ENCODE measurements around the gene TFDP2.

TFDP2 gene

GRCh38 chr3:142046320-142047020 is 102.9 kb downstream of the TFDP2 start:
- DNase-seq (ENCODE audit: low read depth): peak; percentile 83
- TF ChIP-seq POLR2A (IDR thresholded peaks at IDR 0.05; ENCODE audit: extremely low read depth, insufficient read length) (no peak), MYC (IDR thresholded peaks at IDR 0.05; ENCODE audit: low read depth, low read length) (peak; percentile 28; the same call in 1 of the 2 replicates), MAX (IDR thresholded peaks at IDR 0.05; ENCODE audit: low read depth, low read length) (no peak)
- H3K4me3 ChIP-seq (ENCODE audit: low read depth, low read length): no peak overlapping the region

GRCh38 chr3:142040941-142041491 is 108.3 kb downstream of the TFDP2 start:
- H3K4me3 ChIP-seq (ENCODE audit: low read depth, low read length): no peak overlapping the region
- DNase-seq (ENCODE audit: low read depth): no peak
- TF ChIP-seq MAX (IDR thresholded peaks at IDR 0.05; ENCODE audit: low read depth, low read length) (no peak), POLR2A (IDR thresholded peaks at IDR 0.05; ENCODE audit: extremely low read depth, insufficient read length) (no peak), CTCF (IDR thresholded peaks at IDR 0.05; ENCODE audit: low read depth, low read length) (no peak), MYC (IDR thresholded peaks at IDR 0.05; ENCODE audit: low read depth, low read length) (no peak)

- no peak for DNase-seq (ENCODE audit: low read depth)
- TF ChIP-seq MAX (IDR thresholded peaks at IDR 0.05; ENCODE audit: low read depth, low read length) (no peak), CTCF (IDR thresholded peaks at IDR 0.05; ENCODE audit: low read depth, low read length) (no peak), POLR2A (IDR thresholded peaks at IDR 0.05; ENCODE audit: extremely low read depth, insufficient read length) (no peak), MYC (IDR thresholded peaks at IDR 0.05; ENCODE audit: low read depth, low read length) (no peak)
- no peak overlapping the region for H3K4me3 ChIP-seq (ENCODE audit: low read depth, low read length)
These were observed 113.9 kb downstream of the TFDP2 start for GRCh38 chr3:142035308-142035922.

GRCh38 chr3:142033292-142033691 is 116.1 kb downstream of the TFDP2 start:
- DNase-seq (ENCODE audit: low read depth): no peak
- TF ChIP-seq MAX (IDR thresholded peaks at IDR 0.05; ENCODE audit: low read depth, low read length): no peak
- no peak for TF ChIP-seq MYC (IDR thresholded peaks at IDR 0.05; ENCODE audit: low read depth, low read length)
- no peak for TF ChIP-seq POLR2A (IDR thresholded peaks at IDR 0.05; ENCODE audit: extremely low read depth, insufficient read length)
- no peak overlapping the region for H3K4me3 ChIP-seq (ENCODE audit: low read depth, low read length)

GRCh38 chr3:142031575-142031974 is 117.8 kb downstream of the TFDP2 start:
- no peak overlapping the region for H3K4me3 ChIP-seq (ENCODE audit: low read depth, low read length)
- no peak for TF ChIP-seq MYC (IDR thresholded peaks at IDR 0.05; ENCODE audit: low read depth, low read length)
- no peak for TF ChIP-seq MAX (IDR thresholded peaks at IDR 0.05; ENCODE audit: low read depth, low read length)
- no peak for TF ChIP-seq CTCF (IDR thresholded peaks at IDR 0.05; ENCODE audit: low read depth, low read length)
- no peak for TF ChIP-seq POLR2A (IDR thresholded peaks at IDR 0.05; ENCODE audit: extremely low read depth, insufficient read length)
- no peak for DNase-seq (ENCODE audit: low read depth)

GRCh38 chr3:142029791-142030190 is 119.6 kb downstream of the TFDP2 start:
- DNase-seq (ENCODE audit: low read depth): no peak
- TF ChIP-seq CTCF (IDR thresholded peaks at IDR 0.05; ENCODE audit: low read depth, low read length) (no peak), MAX (IDR thresholded peaks at IDR 0.05; ENCODE audit: low read depth, low read length) (no peak), POLR2A (IDR thresholded peaks at IDR 0.05; ENCODE audit: extremely low read depth, insufficient read length) (no peak), MYC (IDR thresholded peaks at IDR 0.05; ENCODE audit: low read depth, low read length) (no peak)
- H3K4me3 ChIP-seq (ENCODE audit: low read depth, low read length): no peak overlapping the region

All from NB4 (cell line).